GM12892 (cell line): ENCODE data around the gene PSMC4.

ENCODE experiments used
- POLR2A ChIP-seq: IDR thresholded peaks from 2 replicates; pipeline ENCODE4 v1.6.1; 2011; ENCODE audit warnings: low read depth, low read length, control low read depth
- TAF1 ChIP-seq: IDR thresholded peaks from 2 replicates; pipeline ENCODE4 v1.6.1; 2011; ENCODE audit warnings: low read depth, mild to moderate bottlenecking, control low read depth, low read length, borderline replicate concordance

- no peak for TF ChIP-seq TAF1
- no peak for TF ChIP-seq POLR2A
These were observed 21.8 kb upstream of the PSMC4 start for GRCh38 chr19:39949026-39949747.
